ENCODE measurements around the gene ASIC3.

ASIC3 gene

GRCh38 chr7:151012911-151013347 is 35.4 kb upstream of the ASIC3 start:
- Histone ChIP-seq H4K20me1 (ENCODE audit: insufficient read depth, low read length) (no peaks in the 10 kb centered on the region), H3F3A (ENCODE audit: insufficient read depth, low read length) (0 out of 2 replicates have a peak, but pooled peaks cover 4% of the 10 kb centered on the region), H3K4me2 (ENCODE audit: low read depth, low read length) (peak overlapping the region; percentile 88; the same call in 1 of the 2 replicates), H3K36me3 (replicated peaks; ENCODE audit: insufficient read depth, low read length) (no peaks in the 10 kb centered on the region), H3K9ac (ENCODE audit: low read length) (no peak overlapping the region), H3K9me3 (replicated peaks; ENCODE audit: insufficient read depth, low read length) (no peaks in the 10 kb centered on the region), H3K79me2 (ENCODE audit: low read length) (no peaks in the 10 kb centered on the region), H3K4me3 (ENCODE audit: low read length) (no peak overlapping the region), H2AFZ (ENCODE audit: low read length) (no peak overlapping the region; the same call in 1 of the 2 replicates), H3K27ac (ENCODE audit: low read length) (no peak overlapping the region), H3K9me2 (replicated peaks; ENCODE audit: insufficient read depth, low read length) (no peaks in the 10 kb centered on the region), H3K4me1 (ENCODE audit: low read length) (peaks cover 8% of the 10 kb centered on the region; the same call in 1 of the 2 replicates), H3K27me3 (replicated peaks; ENCODE audit: insufficient read depth, low read length) (peaks cover 42% of the 10 kb centered on the region)
- TF ChIP-seq, protein P1, sequence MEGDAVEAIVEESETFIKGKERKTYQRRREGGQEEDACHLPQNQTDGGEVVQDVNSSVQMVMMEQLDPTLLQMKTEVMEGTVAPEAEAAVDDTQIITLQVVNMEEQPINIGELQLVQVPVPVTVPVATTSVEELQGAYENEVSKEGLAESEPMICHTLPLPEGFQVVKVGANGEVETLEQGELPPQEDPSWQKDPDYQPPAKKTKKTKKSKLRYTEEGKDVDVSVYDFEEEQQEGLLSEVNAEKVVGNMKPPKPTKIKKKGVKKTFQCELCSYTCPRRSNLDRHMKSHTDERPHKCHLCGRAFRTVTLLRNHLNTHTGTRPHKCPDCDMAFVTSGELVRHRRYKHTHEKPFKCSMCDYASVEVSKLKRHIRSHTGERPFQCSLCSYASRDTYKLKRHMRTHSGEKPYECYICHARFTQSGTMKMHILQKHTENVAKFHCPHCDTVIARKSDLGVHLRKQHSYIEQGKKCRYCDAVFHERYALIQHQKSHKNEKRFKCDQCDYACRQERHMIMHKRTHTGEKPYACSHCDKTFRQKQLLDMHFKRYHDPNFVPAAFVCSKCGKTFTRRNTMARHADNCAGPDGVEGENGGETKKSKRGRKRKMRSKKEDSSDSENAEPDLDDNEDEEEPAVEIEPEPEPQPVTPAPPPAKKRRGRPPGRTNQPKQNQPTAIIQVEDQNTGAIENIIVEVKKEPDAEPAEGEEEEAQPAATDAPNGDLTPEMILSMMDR (IDR thresholded peaks at IDR 0.05; ENCODE audit: low read length), result peak; percentile 61
- TF ChIP-seq EZH2 (optimal IDR thresholded peaks at IDR 0.05; ENCODE audit: low read depth, low read length), result no peak
- no peak for DNase-seq

DNA sequence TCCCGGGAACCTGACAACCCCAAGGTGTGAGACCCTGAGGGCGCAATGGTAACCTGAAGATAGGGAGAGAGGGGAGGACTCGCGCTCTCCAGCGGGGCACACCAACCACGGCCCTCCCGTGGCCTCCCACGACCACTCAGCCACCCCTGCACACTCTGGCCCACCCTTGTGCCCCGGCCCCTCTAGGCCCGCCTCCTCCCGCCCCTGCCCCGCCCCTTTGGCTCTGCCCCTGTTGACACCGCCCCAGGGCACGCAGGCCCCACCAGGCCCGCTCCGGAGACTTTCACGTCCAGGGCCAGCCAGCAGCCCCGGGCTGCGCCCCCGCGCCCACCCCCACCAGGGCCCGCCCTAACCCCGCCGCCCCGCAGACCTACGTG is 35.0 kb upstream of the ASIC3 start:
- Histone ChIP-seq H3K9me2 (replicated peaks; ENCODE audit: insufficient read depth, low read length) (no peaks in the 10 kb centered on the region), H3K9me3 (replicated peaks; ENCODE audit: insufficient read depth, low read length) (no peaks in the 10 kb centered on the region), H4K20me1 (ENCODE audit: insufficient read depth, low read length) (no peaks in the 10 kb centered on the region), H3K27ac (ENCODE audit: low read length) (no peak overlapping the region), H3K4me3 (ENCODE audit: low read length) (peak overlapping the region; percentile 59), H3K4me1 (ENCODE audit: low read length) (peaks cover 9% of the 10 kb centered on the region; the same call in 1 of the 2 replicates), H3K79me2 (ENCODE audit: low read length) (no peaks in the 10 kb centered on the region), H3K4me2 (ENCODE audit: low read depth, low read length) (peak overlapping the region; percentile 88), H3K9ac (ENCODE audit: low read length) (no peak overlapping the region; the same call in 1 of the 2 replicates), H3F3A (ENCODE audit: insufficient read depth, low read length) (0 out of 2 replicates have a peak, but pooled peaks cover 4% of the 10 kb centered on the region), H3K36me3 (replicated peaks; ENCODE audit: insufficient read depth, low read length) (no peaks in the 10 kb centered on the region), H3K27me3 (replicated peaks; ENCODE audit: insufficient read depth, low read length) (peaks cover 42% of the 10 kb centered on the region), H2AFZ (ENCODE audit: low read length) (peak overlapping the region; percentile 71)
- DNase-seq, result no peak
- TF ChIP-seq, protein P1 (IDR thresholded peaks at IDR 0.05; ENCODE audit: low read length), result no peak
- TF ChIP-seq EZH2 (optimal IDR thresholded peaks at IDR 0.05; ENCODE audit: low read depth, low read length) (no peak), EZH2phosphoT487 (IDR thresholded peaks at IDR 0.05; ENCODE audit: low read length) (no peak)

DNA sequence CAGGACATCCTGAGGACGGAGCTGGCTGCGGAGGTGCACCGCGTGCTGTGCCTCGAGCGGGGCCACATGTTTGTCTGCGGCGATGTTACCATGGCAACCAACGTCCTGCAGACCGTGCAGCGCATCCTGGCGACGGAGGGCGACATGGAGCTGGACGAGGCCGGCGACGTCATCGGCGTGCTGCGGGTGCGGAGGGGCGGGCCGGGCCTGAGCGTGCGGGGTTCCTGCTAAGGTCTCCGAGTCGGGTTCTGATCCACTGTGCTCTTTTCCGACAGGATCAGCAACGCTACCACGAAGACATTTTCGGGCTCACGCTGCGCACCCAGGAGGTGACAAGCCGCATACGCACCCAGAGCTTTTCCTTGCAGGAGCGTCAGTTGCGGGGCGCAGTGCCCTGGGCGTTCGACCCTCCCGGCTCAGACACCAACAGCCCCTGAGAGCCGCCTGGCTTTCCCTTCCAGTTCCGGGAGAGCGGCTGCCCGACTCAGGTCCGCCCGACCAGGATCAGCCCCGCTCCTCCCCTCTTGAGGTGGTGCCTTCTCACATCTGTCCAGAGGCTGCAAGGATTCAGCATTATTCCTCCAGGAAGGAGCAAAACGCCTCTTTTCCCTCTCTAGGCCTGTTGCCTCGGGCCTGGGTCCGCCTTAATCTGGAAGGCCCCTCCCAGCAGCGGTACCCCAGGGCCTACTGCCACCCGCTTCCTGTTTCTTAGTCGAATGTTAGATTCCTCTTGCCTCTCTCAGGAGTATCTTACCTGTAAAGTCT is 34.4 kb upstream of the ASIC3 start:
- Histone ChIP-seq H2AFZ (ENCODE audit: low read length) (peak overlapping the region; percentile 71), H4K20me1 (ENCODE audit: insufficient read depth, low read length) (no peaks in the 10 kb centered on the region), H3K9ac (ENCODE audit: low read length) (peak overlapping the region; percentile 75), H3K27ac (ENCODE audit: low read length) (no peak overlapping the region), H3K9me2 (replicated peaks; ENCODE audit: insufficient read depth, low read length) (no peaks in the 10 kb centered on the region), H3K27me3 (replicated peaks; ENCODE audit: insufficient read depth, low read length) (peaks cover 43% of the 10 kb centered on the region), H3K4me3 (ENCODE audit: low read length) (peak overlapping the region; percentile 59), H3F3A (ENCODE audit: insufficient read depth, low read length) (0 out of 2 replicates have a peak, but pooled peaks cover 4% of the 10 kb centered on the region), H3K4me1 (ENCODE audit: low read length) (peaks cover 11% of the 10 kb centered on the region; the same call in 1 of the 2 replicates), H3K36me3 (replicated peaks; ENCODE audit: insufficient read depth, low read length) (no peaks in the 10 kb centered on the region), H3K79me2 (ENCODE audit: low read length) (no peaks in the 10 kb centered on the region), H3K4me2 (ENCODE audit: low read depth, low read length) (peak overlapping the region; percentile 88), H3K9me3 (replicated peaks; ENCODE audit: insufficient read depth, low read length) (no peaks in the 10 kb centered on the region)
- no peak for TF ChIP-seq EZH2phosphoT487 (IDR thresholded peaks at IDR 0.05; ENCODE audit: low read length)
- TF ChIP-seq EZH2 (optimal IDR thresholded peaks at IDR 0.05; ENCODE audit: low read depth, low read length), result no peak
- TF ChIP-seq, protein P1 (IDR thresholded peaks at IDR 0.05; ENCODE audit: low read length), result peak; percentile 23
- DNase-seq, result peak; percentile 91

Data from MM.1S (cell line).